HG03342 (cell line): ENCODE results near the gene RBCK1.
A peak's percentile ranks its signal among the peaks of the same experiment; 100 is the strongest.

Experiments used
- ATAC-seq: cut with Tn5 transposase; IDR thresholded peaks from one replicate; pipeline ENCODE4 v1.9.1; 2021; ENCODE audit warnings: mild to moderate bottlenecking, moderate library complexity; ENCODE audit not compliant: unreplicated experiment

RBCK1 gene

GRCh38 chr20:416950-417800, 9.1 kb downstream of the RBCK1 start:
- ATAC-seq, result no peak

- no peak for ATAC-seq
Observed at GRCh38 chr20:417801-418342, 9.8 kb downstream of the RBCK1 start.

GRCh38 chr20:418858-419365, 10.8 kb downstream of the RBCK1 start:
- ATAC-seq, result no peak

- no peak for ATAC-seq
Observed at GRCh38 chr20:419556-420165, 11.6 kb downstream of the RBCK1 start.

GRCh38 chr20:420166-420620, 12.1 kb downstream of the RBCK1 start:
- no peak for ATAC-seq

GRCh38 chr20:420721-421574, 12.8 kb downstream of the RBCK1 start:
- no peak for ATAC-seq

- no peak for ATAC-seq
Observed at GRCh38 chr20:421685-422250, 13.7 kb downstream of the RBCK1 start.

GRCh38 chr20:426566-426965, 18.5 kb downstream of the RBCK1 start:
- no peak for ATAC-seq

- no peak for ATAC-seq
Observed at GRCh38 chr20:427401-427800, 19.3 kb downstream of the RBCK1 start.

- ATAC-seq, result no peak
Observed at GRCh38 chr20:427849-428657, 20.0 kb downstream of the RBCK1 start.

- no peak for ATAC-seq
Observed at GRCh38 chr20:428658-429200, 20.6 kb downstream of the RBCK1 start.

GRCh38 chr20:430091-430999, 22.2 kb downstream of the RBCK1 start:
- no peak for ATAC-seq

- no peak for ATAC-seq
Observed at GRCh38 chr20:431012-431904, 23.2 kb downstream of the RBCK1 start.

- ATAC-seq, result no peak
Observed at GRCh38 chr20:432208-432607, 24.1 kb downstream of the RBCK1 start.

GRCh38 chr20:432677-433299, 24.7 kb downstream of the RBCK1 start:
- peak; percentile 3 for ATAC-seq

- ATAC-seq, result peak; percentile 83
Observed at GRCh38 chr20:433300-433975, 25.3 kb downstream of the RBCK1 start.
